Measurements from ENCODE around the gene CDC42BPB. TPM values are rescaled to one million over a fixed set of nuclear protein-coding genes. Genes with fewer than 3 reads are reported as not detected.

Gene CDC42BPB
- total RNA-seq, 1 donor, result 118 TPM

DNA sequence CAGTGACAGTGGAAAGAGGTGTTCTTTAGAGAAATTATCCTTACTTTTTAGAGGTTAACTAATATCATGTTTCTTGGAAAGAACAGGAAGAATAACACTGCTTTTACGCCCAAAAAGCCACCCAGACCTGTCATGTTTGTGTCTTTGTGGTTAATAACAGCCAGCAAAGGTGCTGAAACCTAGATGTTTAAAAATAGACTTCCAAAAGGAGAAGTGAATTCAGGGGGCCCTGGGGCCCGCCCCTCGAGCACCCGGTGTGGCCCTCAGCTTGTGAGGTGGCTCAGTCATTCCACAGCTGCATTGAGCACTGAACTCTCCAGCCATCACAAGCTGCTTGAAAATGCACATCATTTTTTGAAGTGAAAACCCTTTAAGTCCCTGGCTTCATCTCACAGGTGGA, 155.7 kb downstream of the CDC42BPB start:
- H3K27ac ChIP-seq (ENCODE audit: low read depth, low read length), result no peak overlapping the region
- peaks cover 32% of the 10 kb centered on the region for H3K36me3 ChIP-seq (ENCODE audit: insufficient read depth, low read length)
- no peaks in the 10 kb centered on the region for H3K9me3 ChIP-seq (ENCODE audit: low read depth, low read length)
- H3K79me2 ChIP-seq (ENCODE audit: insufficient read depth, low read length), result no peaks in the 10 kb centered on the region
- no peaks in the 10 kb centered on the region for H3K4me1 ChIP-seq (ENCODE audit: insufficient read depth, low read length)
- H2AFZ ChIP-seq (ENCODE audit: low read length), result no peak overlapping the region
- no peak overlapping the region for H3K4me3 ChIP-seq (ENCODE audit: insufficient read depth, low read length)
- no peaks in the 10 kb centered on the region for H4K20me1 ChIP-seq (ENCODE audit: insufficient read depth, low read length)
- no peak overlapping the region for H3K4me2 ChIP-seq (ENCODE audit: insufficient read depth, low read length)
- DNase-seq (ENCODE audit: insufficient read length, low spot score, missing footprints), result peak; percentile 14
- no peak for TF ChIP-seq CTCF (IDR thresholded peaks at IDR 0.05; ENCODE audit: extremely low read depth, low read depth, low read length)
- H3K27me3 ChIP-seq (ENCODE audit: insufficient read depth, low read length), result no peaks in the 10 kb centered on the region

DNA sequence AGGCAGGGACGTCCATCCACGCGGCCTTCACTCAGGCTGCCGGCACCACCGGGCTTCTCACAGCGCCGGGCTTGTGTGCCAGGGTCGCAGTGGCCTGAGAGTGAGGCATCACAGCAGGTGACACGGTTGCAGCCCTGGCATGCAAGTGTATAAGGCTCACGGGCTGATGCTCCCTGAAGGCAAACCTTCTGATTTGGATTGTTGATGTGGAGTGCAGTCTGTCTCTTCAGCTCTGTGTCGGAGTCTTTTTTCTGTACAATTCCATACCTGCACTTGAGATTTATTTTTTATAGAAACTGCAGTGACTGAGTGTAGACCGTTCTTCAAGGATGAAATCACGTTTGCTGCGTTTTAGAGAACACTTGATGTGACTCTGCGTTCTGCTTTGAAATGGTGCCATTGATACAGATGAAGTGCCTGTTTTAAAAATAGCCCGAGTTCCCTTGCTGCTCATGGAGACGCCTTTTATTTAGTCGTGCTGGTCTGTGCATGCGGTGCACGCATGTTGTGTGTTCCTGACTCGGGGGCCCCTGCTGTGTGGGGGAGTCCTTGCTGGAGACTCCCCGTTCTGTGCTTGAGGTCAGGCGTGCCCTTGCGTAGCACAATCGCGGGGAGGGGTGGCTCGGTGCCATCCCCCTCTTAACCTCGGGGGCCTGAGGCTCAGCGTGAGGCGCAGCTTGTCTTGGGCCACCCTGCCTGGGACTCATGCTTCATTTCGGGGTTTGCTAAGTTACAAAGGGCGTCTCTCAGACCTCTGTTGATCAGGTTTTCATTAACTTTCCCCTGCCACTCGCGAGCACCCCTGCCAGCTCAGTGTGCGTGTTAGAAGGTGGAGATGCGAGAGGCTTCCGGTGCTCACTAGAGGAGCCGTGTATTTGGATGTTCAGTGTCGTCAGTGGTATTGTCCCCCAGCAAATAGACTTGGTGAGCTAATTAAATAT, 156.4 kb downstream of the CDC42BPB start:
- no peak for TF ChIP-seq CTCF (IDR thresholded peaks at IDR 0.05; ENCODE audit: extremely low read depth, low read depth, low read length)
- Histone ChIP-seq H3K9me3 (ENCODE audit: low read depth, low read length) (no peaks in the 10 kb centered on the region), H3K79me2 (ENCODE audit: insufficient read depth, low read length) (no peaks in the 10 kb centered on the region), H3K36me3 (ENCODE audit: insufficient read depth, low read length) (peaks cover 31% of the 10 kb centered on the region), H3K27me3 (ENCODE audit: insufficient read depth, low read length) (no peaks in the 10 kb centered on the region), H3K4me3 (ENCODE audit: insufficient read depth, low read length) (no peak overlapping the region), H2AFZ (ENCODE audit: low read length) (no peak overlapping the region), H4K20me1 (ENCODE audit: insufficient read depth, low read length) (no peaks in the 10 kb centered on the region), H3K4me2 (ENCODE audit: insufficient read depth, low read length) (no peak overlapping the region), H3K27ac (ENCODE audit: low read depth, low read length) (no peak overlapping the region), H3K4me1 (ENCODE audit: insufficient read depth, low read length) (no peaks in the 10 kb centered on the region)
- DNase-seq (ENCODE audit: insufficient read length, low spot score, missing footprints), result peak; percentile 58

DNA sequence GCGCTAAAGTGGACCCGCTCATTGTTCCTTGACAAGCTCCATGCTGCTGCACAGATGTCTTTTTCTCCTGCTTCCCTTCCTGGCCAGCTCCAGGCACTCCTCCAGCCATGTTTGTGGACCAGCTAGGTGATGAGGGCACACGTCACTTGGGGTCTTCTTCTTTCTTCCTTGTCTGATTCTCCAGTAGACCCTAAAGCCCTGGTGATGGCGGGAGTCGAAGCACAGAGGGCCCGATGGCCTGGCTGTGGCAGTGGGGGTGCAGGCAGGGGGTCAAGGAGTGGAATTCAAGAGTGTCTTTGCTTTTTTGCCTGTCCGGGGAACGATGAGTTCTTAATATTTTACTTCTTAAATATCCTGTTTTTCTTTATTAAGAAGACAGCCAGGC, 157.8 kb downstream of the CDC42BPB start:
- H3K9me3 ChIP-seq (ENCODE audit: low read depth, low read length), result no peaks in the 10 kb centered on the region
- no peak overlapping the region for H2AFZ ChIP-seq (ENCODE audit: low read length)
- no peak overlapping the region for H3K4me3 ChIP-seq (ENCODE audit: insufficient read depth, low read length)
- DNase-seq (ENCODE audit: insufficient read length, low spot score, missing footprints), result peak; percentile 45
- H3K36me3 ChIP-seq (ENCODE audit: insufficient read depth, low read length), result peaks cover 29% of the 10 kb centered on the region
- no peak overlapping the region for H3K4me2 ChIP-seq (ENCODE audit: insufficient read depth, low read length)
- no peak overlapping the region for H3K27ac ChIP-seq (ENCODE audit: low read depth, low read length)
- no peaks in the 10 kb centered on the region for H3K79me2 ChIP-seq (ENCODE audit: insufficient read depth, low read length)
- H4K20me1 ChIP-seq (ENCODE audit: insufficient read depth, low read length), result no peaks in the 10 kb centered on the region
- H3K27me3 ChIP-seq (ENCODE audit: insufficient read depth, low read length), result no peaks in the 10 kb centered on the region
- TF ChIP-seq CTCF (IDR thresholded peaks at IDR 0.05; ENCODE audit: extremely low read depth, low read depth, low read length), result no peak
- H3K4me1 ChIP-seq (ENCODE audit: insufficient read depth, low read length), result no peaks in the 10 kb centered on the region

GRCh38 chr14:102898776-102899515, 158.4 kb downstream of the CDC42BPB start:
- Histone ChIP-seq H3K27ac (ENCODE audit: low read depth, low read length) (no peak overlapping the region), H3K36me3 (ENCODE audit: insufficient read depth, low read length) (peaks cover 27% of the 10 kb centered on the region), H3K9me3 (ENCODE audit: low read depth, low read length) (no peaks in the 10 kb centered on the region), H3K4me1 (ENCODE audit: insufficient read depth, low read length) (no peaks in the 10 kb centered on the region), H3K79me2 (ENCODE audit: insufficient read depth, low read length) (no peaks in the 10 kb centered on the region), H3K4me3 (ENCODE audit: insufficient read depth, low read length) (no peak overlapping the region), H3K27me3 (ENCODE audit: insufficient read depth, low read length) (no peaks in the 10 kb centered on the region), H4K20me1 (ENCODE audit: insufficient read depth, low read length) (no peaks in the 10 kb centered on the region), H3K4me2 (ENCODE audit: insufficient read depth, low read length) (no peak overlapping the region), H2AFZ (ENCODE audit: low read length) (no peak overlapping the region)
- peak; percentile 58 for DNase-seq (ENCODE audit: insufficient read length, low spot score, missing footprints)
- TF ChIP-seq CTCF (IDR thresholded peaks at IDR 0.05; ENCODE audit: extremely low read depth, low read depth, low read length), result no peak
